ENCODE measurements around the gene TTYH2. TPM values are rescaled to one million over a fixed set of nuclear protein-coding genes. Genes with fewer than 3 reads are reported as not detected.

Gene TTYH2
- total and polyA plus RNA-seq, 10 of the 15 experiments (the other 5 are each of a cell fraction or from before 2014, with no cell fraction given), result 0.26 to 25.2 (median 6.6) TPM

DNA sequence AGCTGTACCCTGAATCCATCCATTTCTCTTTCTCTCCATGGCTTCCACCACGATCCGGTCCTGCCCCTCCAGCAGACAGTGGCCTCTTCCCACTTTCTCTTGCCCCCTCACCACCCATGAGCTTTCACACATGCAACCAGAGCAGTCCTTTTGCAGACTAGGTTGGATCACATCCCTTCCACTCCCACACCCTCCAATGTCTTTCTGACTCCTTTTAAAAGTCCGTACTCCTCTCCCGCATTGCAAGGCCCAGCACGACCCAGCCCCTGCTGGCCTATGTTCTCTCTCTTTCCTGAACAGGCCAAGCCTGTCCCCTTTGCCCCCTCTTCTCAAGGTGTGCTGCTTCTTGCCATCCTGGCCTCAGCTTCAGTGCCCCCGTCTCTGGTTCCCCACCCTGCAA lies 38.2 kb downstream of the TTYH2 start:
- Histone ChIP-seq H3K4me1 (ENCODE audit: control insufficient read depth, insufficient read depth, low read length) (no peaks in the 10 kb centered on the region), H2AFZ (ENCODE audit: control insufficient read depth, low read depth, low read length) (no peak overlapping the region), H3K4me3 (no peak overlapping the region), H4K20me1 (ENCODE audit: control insufficient read depth, insufficient read depth) (no peaks in the 10 kb centered on the region), H3K9me3 (replicated peaks; ENCODE audit: control insufficient read depth, insufficient read depth, low read length) (no peaks in the 10 kb centered on the region; the same call in 2 of the 3 replicates), H3K27ac (ENCODE audit: control insufficient read depth, insufficient read depth) (no peak overlapping the region), H3K4me2 (ENCODE audit: control insufficient read depth, insufficient read depth) (no peak overlapping the region), H3K9ac (ENCODE audit: control insufficient read depth, insufficient read depth, low read length) (no peak overlapping the region), H3K36me3 (ENCODE audit: control insufficient read depth in 2 of 2, insufficient read depth in 2 of 2, low read length in 1 of 2) (peaks cover 0 to 5% of the 10 kb centered on the region in 2 experiments; a peak in 1 of 4 replicates), H3K27me3 (replicated peaks in 1 of 2; ENCODE audit: control insufficient read depth in 2 of 2, insufficient read depth in 2 of 2, low read length in 1 of 2) (no peaks in the 10 kb centered on the region), H3K79me2 (ENCODE audit: control insufficient read depth, insufficient read depth, low read length) (no peaks in the 10 kb centered on the region)
- ChIA-PET SMC1A (ENCODE audit: uncharacterized antibody, unreplicated experiment) (no interaction called here), POLR2A (interaction anchor here (0.6 kb wide), 1 partner anchor 12 kb away, joined by 3 read pairs; no protein-coding TSS in a partner anchor), RAD21 (ENCODE audit: unreplicated experiment) (no interaction called here), CTCF (no interaction called here)
- in situ Hi-C loops (cut with MboI) (no loop called here), intact Hi-C loops (cut with micrococcal nuclease; ENCODE audit: unreplicated experiment) (no loop called here)
- 62% methylated on average over 4 of the region's 6 CpGs for whole genome bisulfite sequencing (ENCODE audit: insufficient coverage, insufficient replicate concordance, low lambda C conversion rate, missing lambda C conversion rate)
- no peak for ATAC-seq
- no peak for DNase-seq (ENCODE audit: low read depth, low spot score)
- FAIRE-seq, result no peak
- no TSS peak for BruUV-seq (replicated peaks)
- TF ChIP-seq STAT1 (conservative IDR thresholded peaks at IDR 0.05), result no peak
- TF ChIP-seq IRF5 (IDR thresholded peaks at IDR 0.05; ENCODE audit: borderline replicate concordance), result no peak
- no peak for TF ChIP-seq NR2C2 (IDR thresholded peaks at IDR 0.05; ENCODE audit: borderline replicate concordance, control insufficient read depth, insufficient read length, low read depth)
- TF ChIP-seq RAD51 (IDR thresholded peaks at IDR 0.05), result no peak
- TF ChIP-seq SMAD5 (IDR thresholded peaks at IDR 0.05; ENCODE audit: low read depth), result no peak
- TF ChIP-seq TAF1 (IDR thresholded peaks at IDR 0.05; ENCODE audit: borderline replicate concordance, low read depth, low read length), result no peak
- TF ChIP-seq PML (IDR thresholded peaks at IDR 0.05; ENCODE audit: low read length), result no peak
- no peak for TF ChIP-seq CEBPB (IDR thresholded peaks at IDR 0.05; ENCODE audit: borderline replicate concordance in 1 of 2, low read depth in 2 of 2, low read length in 2 of 2)
- no peak for TF ChIP-seq PAX5 (IDR thresholded peaks at IDR 0.05; ENCODE audit: borderline replicate concordance, low read depth, low read length)
- no peak for TF ChIP-seq SMARCA5 (IDR thresholded peaks at IDR 0.05)
- TF ChIP-seq, protein P1, sequence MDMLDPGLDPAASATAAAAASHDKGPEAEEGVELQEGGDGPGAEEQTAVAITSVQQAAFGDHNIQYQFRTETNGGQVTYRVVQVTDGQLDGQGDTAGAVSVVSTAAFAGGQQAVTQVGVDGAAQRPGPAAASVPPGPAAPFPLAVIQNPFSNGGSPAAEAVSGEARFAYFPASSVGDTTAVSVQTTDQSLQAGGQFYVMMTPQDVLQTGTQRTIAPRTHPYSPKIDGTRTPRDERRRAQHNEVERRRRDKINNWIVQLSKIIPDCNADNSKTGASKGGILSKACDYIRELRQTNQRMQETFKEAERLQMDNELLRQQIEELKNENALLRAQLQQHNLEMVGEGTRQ (IDR thresholded peaks at IDR 0.05; ENCODE audit: borderline replicate concordance, low read depth, low read length), result no peak
- TF ChIP-seq, protein P2, sequence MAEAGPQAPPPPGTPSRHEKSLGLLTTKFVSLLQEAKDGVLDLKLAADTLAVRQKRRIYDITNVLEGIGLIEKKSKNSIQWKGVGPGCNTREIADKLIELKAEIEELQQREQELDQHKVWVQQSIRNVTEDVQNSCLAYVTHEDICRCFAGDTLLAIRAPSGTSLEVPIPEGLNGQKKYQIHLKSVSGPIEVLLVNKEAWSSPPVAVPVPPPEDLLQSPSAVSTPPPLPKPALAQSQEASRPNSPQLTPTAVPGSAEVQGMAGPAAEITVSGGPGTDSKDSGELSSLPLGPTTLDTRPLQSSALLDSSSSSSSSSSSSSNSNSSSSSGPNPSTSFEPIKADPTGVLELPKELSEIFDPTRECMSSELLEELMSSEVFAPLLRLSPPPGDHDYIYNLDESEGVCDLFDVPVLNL (IDR thresholded peaks at IDR 0.05; ENCODE audit: low read depth, low read length), result no peak

Data from GM12878 (cell line).